DOHH2 (cell line): ENCODE results near the gene MS4A2.
A peak's percentile ranks its signal among the peaks of the same experiment; 100 is the strongest.

Experiments used
- H3F3A ChIP-seq: fragments of 200-600 bp; sonication (generic), shearing (Covaris generic); 2 replicates; pipeline ENCODE4 v1.6.0; 2016; ENCODE audit warnings: antibody characterized with exemption, mild to moderate bottlenecking; ENCODE audit not compliant: control insufficient read depth, insufficient read depth
- H3K27ac ChIP-seq: fragments of 200-600 bp; sonication (generic); 2 replicates; pipeline ENCODE4 v1.5.1; 2014; ENCODE audit warnings: low read depth, mild to moderate bottlenecking, low read length, moderate library complexity
- H3K27me3 ChIP-seq: fragments of 200-600 bp; sonication (generic); 2 replicates; pipeline ENCODE4 v1.6.1; 2014; ENCODE audit warnings: mild to moderate bottlenecking, low read length, mixed read lengths; ENCODE audit not compliant: control insufficient read depth
- H3K36me3 ChIP-seq: fragments of 200-600 bp; sonication (generic); 2 replicates; pipeline ENCODE4 v1.6.1; 2014; ENCODE audit warnings: mild to moderate bottlenecking, low read length, moderate library complexity, mixed read lengths; ENCODE audit not compliant: control insufficient read depth
- H3K4me1 ChIP-seq: fragments of 200-600 bp; sonication (generic); 2 replicates; pipeline ENCODE4 v1.6.1; 2014; ENCODE audit warnings: mild to moderate bottlenecking, low read length, mixed read lengths; ENCODE audit not compliant: control insufficient read depth
- H3K4me2 ChIP-seq: fragments of 200-600 bp; sonication (generic); 2 replicates; pipeline ENCODE4 v1.6.0; 2014; ENCODE audit warnings: mild to moderate bottlenecking, low read length, moderate library complexity
- H3K4me3 ChIP-seq: fragments of 200-600 bp; sonication (generic); 2 replicates; pipeline ENCODE4 v1.5.1; 2014; ENCODE audit warnings: mild to moderate bottlenecking, low read length, mixed read lengths
- H3K79me2 ChIP-seq: fragments of 200-600 bp; sonication (generic); 2 replicates; pipeline ENCODE4 v1.6.1; 2014; ENCODE audit warnings: mild to moderate bottlenecking, low read length, mixed read lengths; ENCODE audit not compliant: control insufficient read depth
- H3K9me2 ChIP-seq: fragments of 200-600 bp; sonication (generic); replicated peaks from 2 replicates; pipeline ENCODE4 v1.6.1; 2014; ENCODE audit warnings: mild to moderate bottlenecking, low read length, mixed read lengths; ENCODE audit not compliant: control insufficient read depth
- H3K9me3 ChIP-seq: fragments of 200-600 bp; sonication (generic); 2 replicates; pipeline ENCODE4 v1.6.1; 2014; ENCODE audit warnings: antibody characterized with exemption, low read length, mixed read lengths; ENCODE audit not compliant: control insufficient read depth, insufficient read depth
- H4K20me1 ChIP-seq: fragments of 200-600 bp; sonication (generic); 2 replicates; pipeline ENCODE4 v1.6.0; 2014; ENCODE audit warnings: low read depth, mild to moderate bottlenecking, antibody characterized with exemption, low read length, moderate library complexity; ENCODE audit not compliant: control insufficient read depth, insufficient read depth
- CTCF ChIP-seq: fragments of 200-600 bp; sonication (generic); IDR thresholded peaks from one replicate; pipeline ENCODE4 v1.5.1; 2014; ENCODE audit warnings: antibody characterized with exemption, mild to moderate bottlenecking, low read depth, low read length; ENCODE audit not compliant: poor library complexity, severe bottlenecking
- EZH2phosphoT487 ChIP-seq: fragments of 200-600 bp; sonication (generic); IDR thresholded peaks from 2 replicates; pipeline ENCODE4 v1.6.1; 2017; ENCODE audit warnings: borderline replicate concordance, mild to moderate bottlenecking, antibody characterized with exemption, low read length, moderate library complexity, mixed read lengths

MS4A2 gene

GRCh38 chr11:60119710-60120109 lies 31.2 kb downstream of the MS4A2 start:
- Histone ChIP-seq H3K4me1 (peaks cover 60% of the 10 kb centered on the region), H4K20me1 (no peaks in the 10 kb centered on the region), H3K27me3 (no peaks in the 10 kb centered on the region), H3F3A (peaks cover 6% of the 10 kb centered on the region), H3K79me2 (no peaks in the 10 kb centered on the region), H3K4me2 (peak overlapping the region; percentile 49), H3K4me3 (peak overlapping the region; percentile 30; the same call in 1 of the 2 replicates), H3K9me3 (no peaks in the 10 kb centered on the region), H3K36me3 (no peaks in the 10 kb centered on the region), H3K9me2 (no peaks in the 10 kb centered on the region), H3K27ac (peak overlapping the region; percentile 56)
- no peak for TF ChIP-seq EZH2phosphoT487
- TF ChIP-seq CTCF = no peak

GRCh38 chr11:60121264-60121663 lies 32.8 kb downstream of the MS4A2 start:
- H3K79me2 ChIP-seq = no peaks in the 10 kb centered on the region
- no peaks in the 10 kb centered on the region for H3K9me3 ChIP-seq
- no peaks in the 10 kb centered on the region for H4K20me1 ChIP-seq
- no peaks in the 10 kb centered on the region for H3K27me3 ChIP-seq
- no peaks in the 10 kb centered on the region for H3K9me2 ChIP-seq
- 0 out of 2 replicates have a peak overlapping the region, but pooled peaks have one; percentile 19 for H3K27ac ChIP-seq
- no peak overlapping the region for H3K4me3 ChIP-seq
- H3K4me2 ChIP-seq = peak overlapping the region; percentile 16
- TF ChIP-seq CTCF (no peak), EZH2phosphoT487 (no peak)
- H3F3A ChIP-seq = peaks cover 6% of the 10 kb centered on the region
- H3K36me3 ChIP-seq = no peaks in the 10 kb centered on the region
- peaks cover 76% of the 10 kb centered on the region for H3K4me1 ChIP-seq

GRCh38 chr11:60122414-60123036 lies 34.1 kb downstream of the MS4A2 start:
- peaks cover 6% of the 10 kb centered on the region for H3F3A ChIP-seq
- peaks cover 82% of the 10 kb centered on the region for H3K4me1 ChIP-seq
- H3K4me2 ChIP-seq = no peak overlapping the region
- no peak overlapping the region for H3K27ac ChIP-seq
- H3K4me3 ChIP-seq = no peak overlapping the region
- H3K9me3 ChIP-seq = no peaks in the 10 kb centered on the region
- TF ChIP-seq EZH2phosphoT487 (no peak), CTCF (no peak)
- H3K9me2 ChIP-seq = no peaks in the 10 kb centered on the region
- H3K79me2 ChIP-seq = no peaks in the 10 kb centered on the region
- no peaks in the 10 kb centered on the region for H3K27me3 ChIP-seq
- H3K36me3 ChIP-seq = no peaks in the 10 kb centered on the region
- no peaks in the 10 kb centered on the region for H4K20me1 ChIP-seq
